GM21717 (cell line): ENCODE data around the gene FEM1B.

Experiments used
- ATAC-seq: cut with Tn5 transposase; IDR thresholded peaks from one replicate; pipeline ENCODE4 v1.9.1; 2021; ENCODE audit warnings: mild to moderate bottlenecking, moderate library complexity; ENCODE audit not compliant: unreplicated experiment

Gene FEM1B

GRCh38 chr15:68258692-68259091 is 18.9 kb upstream of the FEM1B start:
- no peak for ATAC-seq

GRCh38 chr15:68259883-68260282 is 17.7 kb upstream of the FEM1B start:
- no peak for ATAC-seq

- ATAC-seq, result no peak
Observed at GRCh38 chr15:68261241-68261640, 16.3 kb upstream of the FEM1B start.

GRCh38 chr15:68261980-68262379 is 15.6 kb upstream of the FEM1B start:
- ATAC-seq, result no peak

- ATAC-seq, result no peak
Observed at GRCh38 chr15:68262514-68263356, 14.8 kb upstream of the FEM1B start.

GRCh38 chr15:68264282-68264681 is 13.3 kb upstream of the FEM1B start:
- ATAC-seq, result no peak

- no peak for ATAC-seq
Observed at GRCh38 chr15:68265081-68265480, 12.5 kb upstream of the FEM1B start.

GRCh38 chr15:68265674-68266073 is 11.9 kb upstream of the FEM1B start:
- ATAC-seq, result no peak

GRCh38 chr15:68268405-68268804 is 9.1 kb upstream of the FEM1B start:
- ATAC-seq, result no peak

GRCh38 chr15:68271854-68272471 is 5.6 kb upstream of the FEM1B start:
- no peak for ATAC-seq

- no peak for ATAC-seq
Observed at GRCh38 chr15:68272721-68273271, 4.7 kb upstream of the FEM1B start.

GRCh38 chr15:68274201-68274848 is 3.2 kb upstream of the FEM1B start:
- no peak for ATAC-seq

GRCh38 chr15:68275165-68275746 is 2.3 kb upstream of the FEM1B start:
- ATAC-seq, result no peak

- no peak for ATAC-seq
Observed at GRCh38 chr15:68276668-68277067, 877 bp upstream of the FEM1B start.

GRCh38 chr15:68277131-68277602 is 378 bp upstream of the FEM1B start:
- peak; percentile 7 for ATAC-seq

GRCh38 chr15:68278345-68278594 is 725 bp downstream of the FEM1B start:
- no peak for ATAC-seq

GRCh38 chr15:68278595-68279405 is 1.3 kb downstream of the FEM1B start:
- ATAC-seq, result peak; percentile 7

GRCh38 chr15:68279779-68280753 is 2.5 kb downstream of the FEM1B start:
- ATAC-seq, result no peak

- no peak for ATAC-seq
Observed at GRCh38 chr15:68281008-68281407, 3.5 kb downstream of the FEM1B start.
